OCI-M2 (cell line): ENCODE results near the gene SEZ6L.

Experiments
- DNase-seq: peaks from one replicate; lab custom pipeline; 2025; ENCODE audit not compliant: unreplicated experiment; lab: John Stamatoyannopoulos, UW

The SEZ6L gene

DNA sequence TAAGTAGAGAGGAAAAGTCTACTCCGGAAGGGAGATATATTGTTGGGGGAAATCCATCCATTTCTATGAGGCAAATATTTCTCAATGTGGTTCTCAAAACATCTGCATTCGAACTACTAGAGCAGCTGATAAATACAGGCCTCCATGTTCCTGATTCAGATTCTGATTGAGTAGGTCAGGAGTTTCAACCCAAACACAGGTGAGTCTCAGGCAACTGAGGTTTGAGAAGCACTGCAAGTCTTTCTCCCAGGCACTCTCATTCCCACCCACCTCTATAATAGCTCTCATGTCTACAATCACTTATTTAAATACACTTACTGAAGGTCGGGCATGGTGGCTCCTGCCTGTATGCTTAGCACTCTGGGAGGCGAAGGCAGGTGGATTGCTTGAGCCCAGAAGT lies 245.1 kb downstream of the SEZ6L start:
- no peak for DNase-seq

DNA sequence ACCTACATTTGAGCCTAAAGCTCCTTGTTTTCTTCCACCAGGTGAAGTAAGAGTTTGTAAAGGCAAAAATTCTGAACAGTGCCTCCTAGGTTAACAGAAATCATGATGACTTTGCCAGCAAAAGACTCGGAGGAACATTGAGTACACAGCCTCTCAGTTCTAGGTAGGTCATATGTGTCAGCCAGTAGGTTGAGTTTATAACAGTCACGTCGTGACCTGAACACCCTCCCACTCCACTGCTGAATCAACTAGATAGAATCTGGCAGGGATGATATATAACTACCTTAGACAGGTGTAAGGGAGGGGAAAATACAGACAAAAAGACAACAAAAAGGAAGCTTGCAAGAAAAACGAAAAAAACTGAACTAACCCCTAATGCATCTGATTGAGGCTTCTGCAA lies 247.0 kb downstream of the SEZ6L start:
- no peak for DNase-seq

DNA sequence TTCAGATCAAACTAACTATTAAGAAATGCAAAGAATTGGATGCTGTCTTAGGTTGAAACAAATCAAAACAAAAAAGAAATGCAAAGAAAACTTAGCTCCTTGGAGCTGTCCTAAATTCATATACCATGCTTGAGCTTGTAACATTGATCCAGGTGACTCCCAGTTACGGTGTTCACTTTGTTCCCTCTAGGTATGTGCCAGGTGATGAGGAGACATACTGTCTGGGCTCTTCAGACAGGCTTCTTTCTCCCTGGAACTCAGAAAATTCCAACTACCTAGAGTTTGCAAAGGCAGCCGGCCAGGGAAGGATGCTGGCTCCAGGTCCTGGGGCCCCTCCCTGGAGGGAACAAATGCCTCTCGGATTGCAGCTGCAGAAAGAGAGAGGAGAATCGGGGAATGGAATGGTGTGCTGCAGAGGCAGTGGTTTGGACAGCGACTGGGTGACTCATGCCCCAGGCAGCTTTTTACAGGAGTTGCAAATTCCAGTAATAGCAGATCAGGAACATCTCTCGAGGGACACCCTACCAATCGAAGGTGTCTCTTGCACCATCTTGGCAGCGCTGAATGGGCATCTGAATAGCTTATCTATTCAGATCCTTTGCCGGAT lies 247.5 kb downstream of the SEZ6L start:
- DNase-seq = no peak

DNA sequence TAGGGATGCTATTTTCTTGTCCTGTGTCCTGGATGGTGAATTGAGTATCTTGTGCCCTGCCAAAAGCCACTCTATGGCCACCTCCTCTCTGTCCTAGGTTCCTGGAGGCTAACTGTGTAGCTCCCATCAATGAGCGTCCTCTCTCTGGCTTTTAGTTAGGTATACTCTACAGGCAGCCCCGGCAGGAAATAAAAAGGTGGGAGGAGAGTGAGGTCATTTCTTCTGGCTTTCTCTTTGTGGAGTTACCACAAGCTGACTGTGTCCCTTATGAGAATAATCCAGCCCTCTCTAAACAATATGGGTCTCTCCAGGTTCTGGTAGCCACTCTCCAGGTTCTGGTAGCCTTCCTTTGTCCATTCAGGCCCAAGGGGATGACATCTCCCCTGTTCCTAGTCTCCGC lies 248.1 kb downstream of the SEZ6L start:
- no peak for DNase-seq

DNA sequence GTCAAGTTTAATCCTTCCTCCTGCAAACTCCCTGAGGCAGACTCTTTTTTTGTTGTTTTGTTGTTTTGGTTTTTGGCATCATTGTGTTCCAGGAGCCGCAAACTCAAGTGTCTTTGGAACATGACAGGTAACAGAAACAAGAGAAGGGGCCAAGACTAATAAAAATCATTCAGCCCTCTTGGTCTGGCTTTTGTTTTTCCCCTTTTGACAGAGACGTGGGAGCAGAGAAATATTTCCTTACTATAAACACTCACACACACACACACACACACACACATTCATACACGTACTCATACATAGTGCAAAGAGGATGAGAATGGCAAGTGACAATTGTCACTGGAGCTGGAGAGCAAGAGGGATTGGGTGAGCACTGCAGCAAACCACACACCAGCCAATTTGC lies 249.4 kb downstream of the SEZ6L start:
- DNase-seq = no peak

DNA sequence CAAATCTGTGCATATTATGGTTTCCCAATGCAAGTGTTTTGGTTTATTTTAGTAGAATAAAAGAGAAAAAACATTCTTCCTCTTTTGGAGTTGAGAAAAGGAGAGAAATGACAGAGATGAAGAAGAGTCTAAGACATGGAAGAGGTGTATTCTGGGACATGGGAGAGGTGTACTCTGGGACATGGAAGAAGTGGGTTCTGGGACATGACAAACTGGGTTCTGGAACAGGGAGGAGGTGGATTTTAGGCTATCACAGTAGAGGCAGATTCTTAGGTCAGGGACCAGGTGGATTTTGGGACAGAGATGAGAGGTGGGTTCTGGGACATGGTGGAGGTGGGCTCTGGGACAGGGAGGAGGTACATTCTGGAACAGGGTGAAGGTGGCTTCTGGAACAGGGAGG lies 257.7 kb downstream of the SEZ6L start:
- no peak for DNase-seq

DNA sequence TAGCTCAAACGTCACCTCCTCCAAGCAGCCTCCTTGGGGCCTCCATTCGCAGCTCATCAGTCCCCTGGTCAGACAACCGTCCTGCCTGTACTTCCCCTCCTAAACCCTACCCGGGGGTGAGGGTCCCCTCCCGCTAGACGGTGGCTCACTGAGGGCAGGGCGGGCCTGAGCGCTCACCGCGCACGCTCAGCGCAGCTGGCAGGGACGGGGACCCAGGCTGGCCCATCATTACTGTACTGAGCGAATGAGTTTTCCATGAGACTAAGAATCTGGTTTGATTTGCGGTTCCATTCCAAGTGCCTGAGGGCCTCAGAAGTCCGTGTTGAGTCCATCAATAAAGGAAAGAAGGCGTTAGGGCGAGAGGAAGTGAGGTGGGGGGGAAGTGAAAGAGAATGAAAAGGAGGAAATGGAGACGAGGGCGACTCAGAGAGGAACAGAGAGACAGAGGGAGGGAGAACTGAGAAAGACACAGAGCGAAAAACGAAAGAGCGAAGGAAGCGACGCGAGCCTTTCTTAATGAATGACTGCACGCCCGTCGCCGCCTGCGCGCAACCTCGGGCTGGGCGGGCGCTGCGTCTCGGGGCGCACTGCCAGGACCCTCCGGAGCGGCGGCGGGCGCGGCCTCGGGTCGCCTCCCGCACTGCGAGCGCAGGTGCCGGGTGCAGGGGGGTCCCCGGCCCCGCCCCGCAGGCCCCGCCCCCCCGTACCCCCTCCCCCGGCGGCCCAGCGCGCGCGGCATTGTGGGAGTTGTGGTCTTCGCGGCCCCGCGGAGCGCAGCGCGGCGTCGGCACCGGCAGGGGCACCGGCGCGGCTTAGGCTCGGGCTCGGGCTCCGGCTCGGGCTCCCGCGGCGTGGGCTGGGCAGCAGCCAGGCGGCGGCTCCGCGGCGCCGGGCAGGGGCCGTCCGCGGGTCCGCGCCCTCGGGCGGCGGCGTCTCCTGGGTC lies 259.5 kb downstream of the SEZ6L start, which contains the start of gene ASPHD2:
Gene ASPHD2 (plus strand): TSS at position 746 of the 943 bp plus-strand sequence. CDS start 4,356 bp downstream, outside the sequence.
- no peak for DNase-seq

DNA sequence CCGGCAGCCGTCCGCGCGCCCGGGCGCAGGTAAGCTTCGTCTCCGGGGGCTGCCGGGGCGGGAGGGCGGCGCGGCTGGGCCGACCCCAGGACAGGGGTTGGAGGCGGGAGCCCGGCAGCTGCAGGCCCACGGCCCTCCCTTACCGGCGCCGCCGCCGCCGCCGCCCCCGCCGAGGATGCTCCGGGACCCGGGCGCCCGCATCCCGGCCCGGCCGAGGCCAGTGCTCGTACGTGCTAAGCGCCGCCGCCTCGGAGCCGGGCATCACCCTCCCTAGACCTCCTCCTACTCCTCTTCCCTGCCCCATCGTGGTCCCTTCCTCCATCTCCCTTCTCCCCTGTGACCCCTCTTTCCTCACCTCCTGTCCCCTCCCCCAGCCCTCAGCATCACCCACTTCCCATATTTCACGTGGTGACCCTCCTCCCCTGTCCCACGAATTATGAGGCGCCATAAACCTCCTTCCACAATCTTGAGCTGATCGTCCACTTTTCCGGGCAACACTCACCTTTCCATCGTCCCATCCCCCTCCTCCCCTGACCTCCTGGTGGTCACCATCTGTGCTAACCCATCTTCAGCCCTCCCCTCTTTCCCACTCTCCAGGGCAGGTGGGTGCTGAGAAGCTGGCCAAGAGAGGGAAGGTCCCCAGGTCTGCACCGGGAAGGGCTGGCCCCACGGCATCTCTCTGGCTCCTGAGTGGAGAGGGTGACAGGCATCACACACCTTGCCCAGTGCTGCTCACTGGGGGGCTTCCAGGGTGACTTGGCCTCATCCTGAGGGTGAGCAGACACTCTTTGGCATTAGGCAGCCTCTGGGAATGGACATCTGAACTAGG lies 260.4 kb downstream of the SEZ6L start:
- DNase-seq = no peak

DNA sequence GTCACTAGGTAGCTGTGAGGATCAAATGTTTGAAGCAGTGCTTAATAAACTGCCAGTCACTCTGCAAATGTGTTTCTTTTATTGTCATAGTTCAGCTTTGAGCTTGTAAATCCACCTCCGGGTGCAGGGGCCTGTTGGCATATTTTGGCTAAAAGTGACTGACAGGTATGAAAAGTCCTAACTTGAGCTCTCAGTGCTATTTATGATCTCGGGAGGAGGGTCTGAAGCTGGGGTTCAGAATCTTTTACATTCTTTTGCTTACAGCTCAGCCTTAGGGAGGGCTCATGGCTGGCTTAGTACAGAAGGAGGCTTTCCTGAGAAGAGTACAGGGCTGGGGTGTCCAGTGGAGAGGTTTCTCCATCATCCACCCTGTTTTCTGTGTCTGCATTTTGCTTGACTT lies 261.3 kb downstream of the SEZ6L start:
- DNase-seq = no peak

DNA sequence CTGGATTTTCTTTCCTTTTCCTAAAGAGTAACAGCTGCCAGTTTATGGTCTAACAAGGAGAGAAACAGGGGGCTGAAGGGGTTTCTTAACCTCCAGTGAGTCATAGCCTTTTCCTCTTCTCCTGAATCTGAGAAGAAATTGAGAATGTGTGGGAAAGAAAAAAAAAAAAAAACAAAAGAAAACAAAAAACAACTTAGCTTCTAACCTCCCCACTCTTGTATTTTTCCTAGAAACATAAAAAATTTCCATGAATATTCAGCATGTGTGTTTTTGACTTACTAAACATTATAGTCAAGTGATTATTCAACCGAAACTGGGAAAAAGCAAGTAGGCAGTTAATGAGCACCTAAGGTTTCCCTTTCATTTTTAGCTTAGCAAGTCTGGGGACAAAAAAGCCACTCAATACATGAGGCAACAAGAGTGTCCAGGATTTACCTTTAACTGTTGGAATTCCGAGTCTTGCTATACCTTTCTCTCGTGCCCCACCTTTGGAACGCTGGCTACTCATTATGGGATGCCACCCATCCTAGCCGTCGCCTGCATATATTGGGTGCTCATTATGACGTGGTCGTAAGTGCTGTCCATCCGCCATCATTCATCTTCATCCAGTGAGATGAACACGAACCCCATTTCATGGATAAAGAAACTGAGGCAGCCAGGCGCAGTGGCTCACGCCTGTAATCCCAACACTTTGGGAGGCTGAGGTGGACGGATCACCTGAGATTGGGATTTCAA lies 262.2 kb downstream of the SEZ6L start:
- no peak for DNase-seq

DNA sequence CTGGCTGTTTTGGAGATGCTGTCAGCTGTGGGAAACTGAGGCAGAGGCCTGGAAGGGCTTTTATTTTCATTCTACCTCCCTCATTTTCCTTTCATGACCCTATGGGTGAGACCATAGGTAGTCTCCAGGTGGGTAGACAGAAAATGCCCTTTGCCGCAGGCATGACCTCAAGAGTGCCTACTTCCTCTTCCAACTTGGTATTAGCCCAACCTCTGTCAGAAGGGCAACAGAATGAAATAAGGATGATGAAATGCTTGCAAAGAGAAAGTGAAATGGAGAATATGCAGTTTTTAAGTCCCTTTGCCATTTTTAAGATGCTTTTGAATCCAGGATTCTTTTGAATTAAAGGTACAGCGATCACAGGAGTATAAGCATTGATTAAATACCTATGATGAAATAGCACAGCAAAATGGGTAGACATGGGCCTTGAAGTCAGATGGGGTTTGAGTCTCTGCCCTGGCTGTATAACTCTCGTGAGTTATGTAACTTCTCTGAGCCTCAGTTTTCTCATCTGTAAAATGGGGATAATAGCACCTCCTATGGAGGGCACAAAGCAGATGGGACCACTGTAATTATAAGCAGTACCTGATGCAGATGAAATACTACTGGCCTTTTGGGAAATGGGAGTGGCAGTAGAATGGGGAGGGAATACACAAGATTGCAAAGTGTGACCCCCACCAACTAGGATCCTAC lies 263.5 kb downstream of the SEZ6L start:
- no peak for DNase-seq
